IPS DF 6.9 (cell line): ENCODE data around the gene FAM161B.

Experiments used
- DNase-seq: peaks from one replicate; pipeline ENCODE4 v3.0.0-alpha.2; 2013; ENCODE audit warnings: low read depth, low spot score
- H3K27ac ChIP-seq: one replicate; pipeline ENCODE4 v1.5.1; 2013; ENCODE audit warnings: low read length, control low read depth
- H3K27me3 ChIP-seq: 2 replicates; pipeline ENCODE4 v1.6.1; 2013; ENCODE audit warnings: mild to moderate bottlenecking, low read length; ENCODE audit not compliant: control insufficient read depth, insufficient read depth
- H3K36me3 ChIP-seq: 2 replicates; pipeline ENCODE4 v1.6.1; 2013; ENCODE audit warnings: low read length; ENCODE audit not compliant: control insufficient read depth, insufficient read depth
- H3K4me1 ChIP-seq: 2 replicates; pipeline ENCODE4 v1.6.1; 2013; ENCODE audit warnings: low read length; ENCODE audit not compliant: control insufficient read depth, insufficient read depth
- H3K4me3 ChIP-seq: 2 replicates; pipeline ENCODE4 v1.5.1; 2013; ENCODE audit warnings: mild to moderate bottlenecking, low read length
- H3K9me3 ChIP-seq: 2 replicates; pipeline ENCODE4 v1.6.1; 2013; ENCODE audit warnings: low read length, inconsistent platforms; ENCODE audit not compliant: control insufficient read depth, insufficient read depth
- WGBS: extraction: QIAGEN DNeasy Blood & Tissue Kit; methylation state at CpG from one replicate; pipeline ENCODE4 v1.1.7; 2013; ENCODE audit warnings: mixed read lengths, missing lambda C conversion rate; ENCODE audit not compliant: insufficient read length, insufficient coverage; 5-methylcytosine and 5-hydroxymethylcytosine counted together

The FAM161B gene

DNA sequence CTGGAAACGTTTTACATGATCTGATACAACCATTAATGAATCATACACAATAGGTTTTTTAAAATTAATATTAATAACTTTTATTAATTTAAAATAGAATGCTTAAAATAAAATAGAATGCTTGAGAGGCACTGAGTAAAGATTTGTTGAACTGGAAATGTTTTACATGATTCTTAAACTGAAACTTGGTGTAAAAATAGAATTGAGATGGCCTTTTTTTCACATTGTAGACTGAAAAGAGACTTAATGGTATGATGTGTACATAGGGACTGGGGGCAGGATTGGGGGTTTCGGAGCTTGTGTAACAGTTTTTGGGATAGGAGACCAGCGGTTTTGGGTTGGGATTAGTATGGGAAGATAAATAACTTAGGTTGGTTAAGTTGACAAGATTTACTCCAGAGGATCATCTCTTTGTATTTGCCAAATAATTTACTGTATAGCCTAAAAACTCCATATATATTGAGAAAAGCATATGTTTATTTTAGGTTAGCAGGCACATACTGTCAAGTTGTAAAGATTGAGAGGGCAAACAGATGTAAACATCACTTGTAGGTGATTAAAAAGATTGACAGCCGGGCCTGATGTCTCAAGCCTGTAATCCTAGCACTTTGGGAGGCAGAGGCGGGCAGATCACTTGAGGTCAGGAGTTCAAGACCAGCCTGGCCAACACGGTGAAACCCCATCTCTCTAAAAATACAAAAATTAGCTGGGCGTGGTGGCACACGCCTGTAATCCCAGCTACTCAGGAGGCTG, 65.3 kb downstream of the FAM161B start:
- no peaks in the 10 kb centered on the region for H3K36me3 ChIP-seq
- H3K4me3 ChIP-seq = no peak overlapping the region
- H3K9me3 ChIP-seq = no peaks in the 10 kb centered on the region
- no peaks in the 10 kb centered on the region for H3K4me1 ChIP-seq
- no peak for DNase-seq
- no peak overlapping the region for H3K27ac ChIP-seq
- 100% methylated on average over 1 of the region's 8 CpGs for WGBS
- H3K27me3 ChIP-seq = no peaks in the 10 kb centered on the region
